Astrocyte (in vitro differentiated cells and primary cell): ENCODE results near the gene CDH26. TPM values are rescaled to one million over a fixed set of nuclear protein-coding genes. Genes with fewer than 3 reads are reported as not detected.

Experiments
- DNase-seq: peaks from one replicate; pipeline ENCODE4 v3.0.0-alpha.2; 2010; ENCODE audit warnings: low read depth
- FAIRE-seq: peaks from 2 replicates; lab custom pipeline; 2011; peaks lifted over from hg19 to GRCh38; lab: Jason Lieb, UNC
- H2AFZ ChIP-seq: 2 replicates; pipeline ENCODE4 v1.6.0; 2012; ENCODE audit warnings: low read depth, low read length, inconsistent platforms
- H3K27ac ChIP-seq: 2 replicates; pipeline ENCODE4 v1.5.1; 2011; ENCODE audit warnings: low read depth, low read length, inconsistent platforms
- H3K27me3 ChIP-seq: 2 replicates; pipeline ENCODE4 v1.6.0; 2011; ENCODE audit warnings: low read length, inconsistent platforms; ENCODE audit not compliant: insufficient read depth
- H3K36me3 ChIP-seq: 2 replicates; pipeline ENCODE4 v1.5.1; 2011; ENCODE audit warnings: low read length, inconsistent platforms; ENCODE audit not compliant: insufficient read depth
- H3K4me1 ChIP-seq: 2 replicates; pipeline ENCODE4 v1.5.1; 2011; ENCODE audit warnings: low read length, inconsistent platforms; ENCODE audit not compliant: insufficient read depth
- H3K4me2 ChIP-seq: 2 replicates; pipeline ENCODE4 v1.6.0; 2012; ENCODE audit warnings: low read length, inconsistent platforms
- H3K4me3 ChIP-seq: 2 replicates; pipeline ENCODE4 v1.5.1; 2011; ENCODE audit warnings: low read depth, mild to moderate bottlenecking, low read length, inconsistent platforms; ENCODE audit not compliant: insufficient read depth
- H3K79me2 ChIP-seq: 2 replicates; pipeline ENCODE4 v1.6.0; 2012; ENCODE audit warnings: mild to moderate bottlenecking, low read length, inconsistent platforms; ENCODE audit not compliant: insufficient read depth
- H3K9ac ChIP-seq: 2 replicates; pipeline ENCODE4 v1.6.0; 2012; ENCODE audit warnings: mild to moderate bottlenecking, low read length, inconsistent platforms
- H3K9me3 ChIP-seq: 2 replicates; pipeline ENCODE4 v1.5.1; 2012; ENCODE audit warnings: low read depth, mild to moderate bottlenecking, low read length, inconsistent platforms; ENCODE audit not compliant: insufficient read depth
- H4K20me1 ChIP-seq: 2 replicates; pipeline ENCODE4 v1.6.0; 2012; ENCODE audit warnings: low read length, inconsistent platforms; ENCODE audit not compliant: insufficient read depth
- H3K27ac Mint-ChIP-seq: one replicate; pipeline ENCODE4 v1.8.0; 2021; ENCODE audit warnings: mild to moderate bottlenecking, mixed read lengths; ENCODE audit not compliant: unreplicated experiment
- H3K27me3 Mint-ChIP-seq: one replicate; pipeline ENCODE4 v1.8.0; 2021; ENCODE audit warnings: low read depth, mixed read lengths; ENCODE audit not compliant: unreplicated experiment
- H3K36me3 Mint-ChIP-seq: one replicate; pipeline ENCODE4 v1.8.0; 2021; ENCODE audit warnings: low read depth, mixed read lengths; ENCODE audit not compliant: unreplicated experiment
- H3K4me1 Mint-ChIP-seq: one replicate; pipeline ENCODE4 v1.8.0; 2021; ENCODE audit warnings: low read depth, mixed read lengths; ENCODE audit not compliant: unreplicated experiment
- H3K4me3 Mint-ChIP-seq: one replicate; pipeline ENCODE4 v1.8.0; 2021; ENCODE audit warnings: mild to moderate bottlenecking, moderate library complexity, mixed read lengths; ENCODE audit not compliant: unreplicated experiment
- H3K9me3 Mint-ChIP-seq: one replicate; pipeline ENCODE4 v1.8.0; 2021; ENCODE audit warnings: mild to moderate bottlenecking, mixed read lengths; ENCODE audit not compliant: unreplicated experiment
- EZH2 ChIP-seq: IDR thresholded peaks from 2 replicates; pipeline ENCODE4 v1.6.1; 2012; ENCODE audit warnings: mild to moderate bottlenecking, low read length, inconsistent platforms; ENCODE audit not compliant: insufficient read depth
- total RNA-seq: library from RNA; stranded (reverse); gene quantifications from 2 replicates; pipeline ENCODE4 v1.2.1, GENCODE V29; 2021
- TF ChIP-seq, protein P1 (sequence below): IDR thresholded peaks from 2 replicates; pipeline ENCODE4 v1.5.1; 2011; ENCODE audit warnings: low read depth, mild to moderate bottlenecking, inconsistent platforms, low read length, moderate library complexity; ENCODE audit not compliant: insufficient read depth

The CDH26 gene
- total RNA-seq, 1 donor from 2014 or later: 0.34 TPM

- peaks cover 4% of the 10 kb centered on the region for H3K4me1 ChIP-seq
- no peak overlapping the region for H3K27ac Mint-ChIP-seq
- H3K27ac ChIP-seq: no peak overlapping the region
- no peaks in the 10 kb centered on the region for H3K27me3 ChIP-seq
- no peaks in the 10 kb centered on the region for H3K9me3 Mint-ChIP-seq
- no peaks in the 10 kb centered on the region for H4K20me1 ChIP-seq
- no peak overlapping the region for H3K9ac ChIP-seq
- no peak overlapping the region for H2AFZ ChIP-seq
- peak overlapping the region; percentile 29 for H3K4me3 Mint-ChIP-seq
- no peaks in the 10 kb centered on the region for H3K79me2 ChIP-seq
- no peaks in the 10 kb centered on the region for H3K36me3 Mint-ChIP-seq
- H3K4me2 ChIP-seq: no peak overlapping the region
- H3K4me1 Mint-ChIP-seq: peaks cover 15% of the 10 kb centered on the region
- H3K36me3 ChIP-seq: no peaks in the 10 kb centered on the region
- DNase-seq (no peak), FAIRE-seq (no peak)
- TF ChIP-seq, protein P1, sequence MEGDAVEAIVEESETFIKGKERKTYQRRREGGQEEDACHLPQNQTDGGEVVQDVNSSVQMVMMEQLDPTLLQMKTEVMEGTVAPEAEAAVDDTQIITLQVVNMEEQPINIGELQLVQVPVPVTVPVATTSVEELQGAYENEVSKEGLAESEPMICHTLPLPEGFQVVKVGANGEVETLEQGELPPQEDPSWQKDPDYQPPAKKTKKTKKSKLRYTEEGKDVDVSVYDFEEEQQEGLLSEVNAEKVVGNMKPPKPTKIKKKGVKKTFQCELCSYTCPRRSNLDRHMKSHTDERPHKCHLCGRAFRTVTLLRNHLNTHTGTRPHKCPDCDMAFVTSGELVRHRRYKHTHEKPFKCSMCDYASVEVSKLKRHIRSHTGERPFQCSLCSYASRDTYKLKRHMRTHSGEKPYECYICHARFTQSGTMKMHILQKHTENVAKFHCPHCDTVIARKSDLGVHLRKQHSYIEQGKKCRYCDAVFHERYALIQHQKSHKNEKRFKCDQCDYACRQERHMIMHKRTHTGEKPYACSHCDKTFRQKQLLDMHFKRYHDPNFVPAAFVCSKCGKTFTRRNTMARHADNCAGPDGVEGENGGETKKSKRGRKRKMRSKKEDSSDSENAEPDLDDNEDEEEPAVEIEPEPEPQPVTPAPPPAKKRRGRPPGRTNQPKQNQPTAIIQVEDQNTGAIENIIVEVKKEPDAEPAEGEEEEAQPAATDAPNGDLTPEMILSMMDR: no peak
- TF ChIP-seq EZH2: no peak
- H3K27me3 Mint-ChIP-seq: no peaks in the 10 kb centered on the region
- no peak overlapping the region for H3K4me3 ChIP-seq
- no peaks in the 10 kb centered on the region for H3K9me3 ChIP-seq
Measured at GRCh38 chr20:59987135-59987534, 28.9 kb downstream of the CDH26 start.

DNA sequence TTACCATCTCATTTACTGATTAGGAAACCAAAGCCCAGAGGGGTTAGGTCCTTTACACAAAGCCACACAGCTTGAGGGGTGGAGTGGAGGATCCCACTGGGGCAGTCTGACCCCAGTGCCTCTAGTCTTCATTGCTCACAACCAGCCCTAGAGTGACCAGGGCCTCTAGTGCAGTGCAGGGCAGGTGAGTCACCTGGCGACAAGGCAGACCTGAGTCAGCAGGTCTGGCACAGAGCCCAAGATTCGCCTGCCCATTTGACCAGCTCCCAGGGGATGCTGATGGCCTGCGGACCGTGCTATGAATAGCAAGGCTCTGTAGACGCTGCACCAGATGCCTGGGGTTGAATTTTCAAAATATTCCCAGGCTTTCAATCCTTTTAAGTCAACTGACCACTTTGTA, 29.9 kb downstream of the CDH26 start:
- H3K9me3 Mint-ChIP-seq: no peaks in the 10 kb centered on the region
- no peak overlapping the region for H3K4me3 ChIP-seq
- no peaks in the 10 kb centered on the region for H4K20me1 ChIP-seq
- no peak overlapping the region for H3K27ac Mint-ChIP-seq
- peaks cover 4% of the 10 kb centered on the region for H3K4me1 ChIP-seq
- H3K36me3 Mint-ChIP-seq: no peaks in the 10 kb centered on the region
- H3K27me3 ChIP-seq: no peaks in the 10 kb centered on the region
- peaks cover 15% of the 10 kb centered on the region for H3K4me1 Mint-ChIP-seq
- no peaks in the 10 kb centered on the region for H3K36me3 ChIP-seq
- H3K9me3 ChIP-seq: no peaks in the 10 kb centered on the region
- DNase-seq (no peak), FAIRE-seq (no peak)
- no peaks in the 10 kb centered on the region for H3K79me2 ChIP-seq
- no peak overlapping the region for H3K4me3 Mint-ChIP-seq
- TF ChIP-seq, protein P1: no peak
- TF ChIP-seq EZH2: no peak
- no peaks in the 10 kb centered on the region for H3K27me3 Mint-ChIP-seq
- no peak overlapping the region for H3K27ac ChIP-seq
- H3K4me2 ChIP-seq: no peak overlapping the region
- H3K9ac ChIP-seq: no peak overlapping the region
- H2AFZ ChIP-seq: no peak overlapping the region

DNA sequence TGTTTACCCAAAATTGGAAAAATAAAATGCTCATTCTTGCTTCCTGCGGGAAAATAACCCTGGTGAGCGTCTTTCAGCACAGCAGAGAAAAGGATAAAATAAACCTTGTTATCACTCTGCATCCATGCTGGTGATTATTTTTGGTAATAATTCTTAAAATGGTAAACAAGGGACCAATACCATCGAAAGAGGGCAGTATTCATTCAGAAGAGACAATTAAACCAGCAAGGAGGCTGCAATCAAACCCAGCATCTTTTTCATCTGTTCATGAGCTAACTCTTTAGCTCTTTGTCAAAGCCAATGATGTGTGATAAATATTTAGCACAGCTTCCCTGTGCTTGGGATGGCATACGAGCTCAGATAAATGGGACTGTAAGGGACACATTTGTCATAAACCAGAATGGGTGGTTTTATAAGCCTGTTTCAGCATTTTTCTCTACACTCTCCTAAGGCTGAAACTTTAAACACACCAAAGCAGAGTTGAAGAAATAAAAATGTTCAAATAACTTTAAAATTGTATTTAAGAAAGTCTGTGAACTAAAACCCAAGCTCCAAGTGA, 34.4 kb downstream of the CDH26 start:
- no peak overlapping the region for H3K27ac Mint-ChIP-seq
- Histone ChIP-seq H3K79me2 (no peaks in the 10 kb centered on the region), H3K27ac (no peak overlapping the region), H3K4me1 (peaks cover 4% of the 10 kb centered on the region), H3K27me3 (no peaks in the 10 kb centered on the region), H3K36me3 (no peaks in the 10 kb centered on the region), H3K9me3 (no peaks in the 10 kb centered on the region), H2AFZ (no peak overlapping the region), H3K4me3 (no peak overlapping the region), H4K20me1 (no peaks in the 10 kb centered on the region), H3K4me2 (no peak overlapping the region), H3K9ac (no peak overlapping the region)
- H3K9me3 Mint-ChIP-seq: peaks cover 2% of the 10 kb centered on the region
- TF ChIP-seq EZH2: no peak
- TF ChIP-seq, protein P1: no peak
- no peak overlapping the region for H3K4me3 Mint-ChIP-seq
- FAIRE-seq: no peak
- H3K4me1 Mint-ChIP-seq: peaks cover 12% of the 10 kb centered on the region
- DNase-seq: no peak
- H3K36me3 Mint-ChIP-seq: no peaks in the 10 kb centered on the region
- H3K27me3 Mint-ChIP-seq: no peaks in the 10 kb centered on the region
